Urothelium cell line (cell line): Measurements from ENCODE around the gene XXYLT1.

Source experiments
- DNase-seq: peaks from one replicate; pipeline ENCODE4 v3.0.0; 2011; ENCODE audit warnings: low spot score, mixed read lengths
- FAIRE-seq: peaks from 2 replicates; lab custom pipeline; 2011; peaks lifted over from hg19 to GRCh38; lab: Jason Lieb, UNC

XXYLT1 gene

DNA sequence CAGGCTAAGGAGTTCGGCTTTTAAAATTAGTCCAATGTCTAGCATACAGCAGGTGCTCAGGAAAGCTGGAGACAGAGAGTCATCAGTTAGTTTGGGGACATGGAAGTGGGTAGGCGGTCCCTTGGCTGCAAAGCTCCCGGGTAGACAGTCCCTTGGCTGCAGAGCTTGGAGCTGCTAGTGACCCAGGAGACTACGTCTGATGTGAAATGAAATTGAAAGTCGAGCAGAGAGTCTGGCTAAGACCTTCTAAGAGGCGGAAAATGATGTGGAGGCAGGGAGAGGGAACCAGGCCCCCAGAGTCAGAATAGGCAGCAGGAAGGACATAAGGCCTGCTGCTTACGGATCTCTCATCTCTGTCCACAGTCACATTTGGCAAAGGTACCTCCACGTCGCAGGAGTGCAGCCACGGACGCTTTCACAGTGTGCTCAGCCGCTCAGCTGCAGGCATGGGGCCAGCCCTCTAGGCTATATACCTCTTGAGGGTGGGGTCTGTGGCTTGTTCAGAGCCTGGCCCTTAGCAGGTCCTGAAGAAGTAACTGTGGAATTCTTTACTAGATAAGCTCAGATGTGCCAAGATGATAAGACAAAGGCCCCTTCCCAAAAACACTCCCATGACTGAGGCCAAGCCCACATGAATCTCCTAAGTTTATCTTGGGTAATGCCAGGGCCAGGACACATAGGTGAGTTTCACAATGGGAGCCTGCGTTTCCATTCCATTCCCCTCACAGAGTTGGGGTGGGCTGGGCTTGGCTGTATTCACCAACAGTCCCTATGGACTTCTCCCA lies 131.7 kb downstream of the XXYLT1 start:
- no peak for FAIRE-seq
- DNase-seq = no peak

DNA sequence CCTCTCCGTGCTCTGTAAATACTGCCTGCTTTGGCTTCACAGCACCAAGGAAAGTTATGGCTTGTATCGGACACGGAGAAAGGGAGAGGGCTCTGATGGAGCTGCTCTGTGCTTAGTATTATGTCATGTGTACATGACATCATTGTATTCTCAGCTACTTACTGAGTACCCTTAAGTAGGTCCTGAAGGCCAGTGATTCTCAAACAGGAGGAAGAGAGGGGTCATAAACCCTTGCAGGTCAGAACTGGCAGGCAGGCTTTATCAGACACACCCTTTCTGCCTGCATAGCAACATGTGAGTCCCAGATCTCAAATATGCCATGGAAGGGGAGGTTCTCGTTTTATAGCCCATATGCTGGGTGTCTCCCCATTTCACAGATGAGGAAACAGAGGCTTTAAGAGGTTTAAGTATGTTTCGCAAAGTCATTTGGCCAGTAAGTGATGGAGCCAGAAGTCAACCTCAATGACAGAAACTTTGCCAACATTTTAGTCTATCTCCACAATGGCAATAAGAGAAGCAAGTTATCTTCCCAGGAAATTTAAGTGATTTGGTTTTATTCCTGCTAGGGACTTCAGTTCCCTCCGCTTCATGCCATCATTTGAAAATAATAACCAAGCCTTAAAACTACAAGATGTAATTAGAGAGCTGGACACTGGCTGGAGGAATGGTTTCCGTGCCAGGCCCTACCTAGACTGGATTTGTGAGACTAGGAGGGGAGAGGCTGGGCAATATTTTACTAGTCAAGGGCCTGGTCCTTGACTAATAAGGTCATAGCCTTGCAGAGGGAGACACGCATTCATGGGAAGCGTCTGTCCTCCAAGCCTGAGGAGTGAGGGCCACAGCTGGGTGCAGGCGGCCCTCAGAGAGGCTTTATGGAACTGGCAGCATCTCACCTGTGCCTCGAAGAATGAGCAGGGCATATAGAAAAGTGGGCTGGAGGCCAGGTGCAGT lies 133.0 kb downstream of the XXYLT1 start:
- no peak for FAIRE-seq

DNA sequence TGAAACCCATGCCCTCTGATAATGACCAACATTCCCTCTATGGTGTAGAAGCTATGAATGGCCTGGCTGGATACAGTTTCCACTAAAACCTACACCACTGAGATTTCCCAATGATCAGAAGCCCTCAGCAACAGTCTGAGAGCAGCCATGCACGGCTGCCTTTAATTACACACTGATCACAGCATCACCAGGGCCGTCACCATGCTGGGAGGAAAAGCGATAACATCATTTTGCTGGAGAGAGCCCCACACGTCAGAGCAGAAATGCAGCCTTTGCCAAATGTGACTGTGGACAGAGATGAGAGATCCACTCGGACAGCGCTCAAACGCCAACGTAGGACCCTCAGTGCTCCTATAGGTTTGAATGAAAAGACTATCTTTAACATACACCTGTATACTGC lies 135.0 kb downstream of the XXYLT1 start:
- FAIRE-seq (no peak), DNase-seq (no peak)

More for the DNA sequence above, 133.0 kb downstream of the XXYLT1 start:
- no peak for DNase-seq

DNA sequence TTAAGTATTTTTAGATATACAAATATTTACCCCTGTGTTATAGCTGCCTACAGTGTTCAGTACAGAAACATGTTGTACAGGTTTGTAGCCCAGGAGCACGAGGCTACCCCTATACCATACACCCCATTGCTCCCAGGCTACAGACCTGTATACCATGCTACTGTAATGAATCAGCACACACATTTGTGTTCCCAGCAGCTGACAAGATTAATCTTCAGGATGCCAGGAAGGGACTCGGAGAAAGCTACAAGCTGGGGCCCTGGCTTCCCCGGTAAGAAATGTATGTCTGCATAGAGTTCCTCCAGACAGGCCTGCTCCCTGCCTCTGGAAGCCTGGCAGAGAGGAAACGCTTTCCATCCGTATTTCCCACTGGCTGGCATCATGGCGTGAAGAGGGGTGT lies 136.5 kb downstream of the XXYLT1 start:
- FAIRE-seq = no peak

DNA sequence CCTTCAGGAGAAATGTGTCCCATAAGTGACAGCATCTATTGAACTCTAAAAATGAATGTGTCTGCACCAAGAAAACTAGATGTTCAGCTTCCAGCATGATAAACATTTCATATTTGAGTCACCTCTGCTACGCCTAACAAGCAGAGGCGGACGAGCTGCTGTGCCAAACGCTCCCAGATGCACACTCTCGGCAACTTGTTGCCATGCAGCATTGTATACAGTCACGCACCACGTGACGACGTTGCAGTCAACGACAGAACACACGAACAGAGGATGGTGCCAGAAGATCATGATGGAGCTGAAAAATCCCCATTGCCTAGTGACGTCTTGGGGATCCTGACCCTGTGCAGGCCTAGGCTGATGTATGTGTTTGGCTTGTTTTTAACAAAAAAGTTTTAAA lies 137.5 kb downstream of the XXYLT1 start:
- no peak for FAIRE-seq
- no peak for DNase-seq

More for the DNA sequence above, 136.5 kb downstream of the XXYLT1 start:
- DNase-seq = no peak

DNA sequence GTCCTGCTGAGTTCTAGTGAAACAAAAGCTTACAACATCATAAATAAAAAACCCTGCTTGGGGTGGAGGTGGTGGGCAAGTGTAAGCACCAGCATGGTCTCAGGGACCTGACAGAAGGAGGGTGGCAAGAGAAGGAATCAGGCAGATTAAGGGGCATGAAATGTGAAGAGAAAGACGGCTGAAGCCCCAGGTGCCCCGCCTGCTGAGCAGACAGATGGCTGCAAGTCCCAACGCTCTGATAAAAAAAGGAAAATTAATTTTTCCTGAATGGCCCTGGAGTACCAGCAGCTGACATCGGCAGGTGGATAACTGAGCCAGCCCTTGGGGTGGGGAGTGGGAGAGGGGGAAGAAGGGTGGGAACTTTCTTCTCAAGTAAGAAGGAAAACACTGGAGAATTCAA lies 137.9 kb downstream of the XXYLT1 start:
- FAIRE-seq (no peak), DNase-seq (no peak)

DNA sequence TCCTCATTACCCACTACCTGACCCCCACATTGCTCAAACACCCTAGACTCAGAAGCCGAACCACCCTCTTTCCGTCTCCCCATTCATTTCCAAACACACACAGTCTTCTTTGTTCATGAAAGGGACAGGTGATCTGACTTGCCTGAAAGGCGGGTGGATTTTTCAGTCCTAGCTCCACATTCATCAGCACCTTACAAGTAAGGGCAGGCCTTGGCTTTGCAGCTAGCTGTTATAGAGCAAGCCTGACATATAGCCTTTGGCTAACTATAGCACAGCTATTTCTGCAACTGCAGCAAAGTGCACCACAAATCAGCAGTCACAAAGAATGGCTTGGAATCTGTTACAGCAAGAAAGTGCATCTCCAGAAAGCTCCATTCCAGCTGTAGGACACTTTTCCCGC lies 139.8 kb downstream of the XXYLT1 start:
- no peak for FAIRE-seq

DNA sequence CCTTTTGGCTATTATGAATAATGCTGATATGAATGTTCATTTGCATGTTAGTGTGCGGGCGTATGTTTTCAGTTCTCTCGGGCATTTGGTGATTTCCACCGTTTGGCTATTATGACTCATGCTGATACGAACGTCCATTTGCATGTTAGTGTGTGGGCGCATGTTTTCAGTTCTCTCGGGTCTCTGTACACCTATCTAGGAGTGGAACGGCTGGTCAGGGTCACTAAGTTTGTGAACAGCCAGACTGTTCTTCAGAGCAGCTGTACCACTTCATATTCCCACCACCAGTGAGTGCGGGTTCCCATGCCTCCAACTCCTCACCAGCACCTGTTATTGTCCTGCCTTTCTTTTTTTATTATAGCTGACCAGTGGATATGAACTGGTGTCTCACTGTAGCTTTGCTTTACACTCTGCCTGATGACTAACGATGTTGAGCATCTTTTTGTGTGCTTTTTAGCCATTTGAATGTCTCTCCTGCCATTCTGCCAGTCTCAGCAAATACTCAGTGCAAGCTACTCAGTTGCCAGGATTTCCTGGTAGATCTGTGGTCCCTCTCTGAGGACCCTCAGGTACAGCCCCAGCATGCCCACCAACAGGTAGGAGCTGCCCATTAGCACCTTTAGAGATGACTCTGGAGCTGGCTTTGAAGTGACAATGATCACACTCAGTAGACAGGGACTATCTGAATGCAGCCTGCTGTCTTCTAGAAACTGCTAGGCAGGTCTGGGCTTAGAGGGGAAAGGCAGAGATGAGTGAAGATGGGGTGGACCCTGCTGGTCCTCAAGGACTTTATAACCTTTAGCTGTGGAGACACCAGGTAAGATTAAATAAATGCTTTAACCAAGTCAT lies 141.1 kb downstream of the XXYLT1 start:
- FAIRE-seq (no peak), DNase-seq (no peak)

More for the DNA sequence above, 139.8 kb downstream of the XXYLT1 start:
- no peak for DNase-seq

DNA sequence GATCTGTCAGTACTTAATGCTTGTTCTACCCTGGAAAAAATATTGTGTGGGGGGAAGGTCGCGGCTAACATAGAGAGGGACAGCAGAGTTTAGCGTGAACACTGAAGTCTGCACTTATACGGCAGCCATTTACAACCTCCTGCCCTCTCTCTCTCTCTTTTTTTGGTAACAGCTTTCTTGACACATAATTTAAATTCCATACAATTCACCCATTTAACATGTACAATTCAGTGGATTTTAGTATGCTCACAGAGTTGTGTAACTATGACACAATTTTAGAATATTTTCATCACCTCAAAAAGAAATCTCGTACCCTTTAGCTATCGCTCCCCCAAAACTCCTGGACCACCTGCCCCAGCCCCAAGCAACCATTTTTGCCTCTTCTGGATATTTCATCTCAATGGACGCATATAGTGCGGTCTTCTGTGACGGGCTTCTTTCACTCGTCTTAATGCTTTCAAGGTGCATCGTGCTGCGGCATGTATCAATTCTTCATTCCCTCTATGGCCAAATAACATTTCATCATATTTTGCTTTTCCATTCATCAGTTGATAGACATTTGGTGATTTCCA lies 141.8 kb downstream of the XXYLT1 start:
- no peak for DNase-seq
- FAIRE-seq = no peak

DNA sequence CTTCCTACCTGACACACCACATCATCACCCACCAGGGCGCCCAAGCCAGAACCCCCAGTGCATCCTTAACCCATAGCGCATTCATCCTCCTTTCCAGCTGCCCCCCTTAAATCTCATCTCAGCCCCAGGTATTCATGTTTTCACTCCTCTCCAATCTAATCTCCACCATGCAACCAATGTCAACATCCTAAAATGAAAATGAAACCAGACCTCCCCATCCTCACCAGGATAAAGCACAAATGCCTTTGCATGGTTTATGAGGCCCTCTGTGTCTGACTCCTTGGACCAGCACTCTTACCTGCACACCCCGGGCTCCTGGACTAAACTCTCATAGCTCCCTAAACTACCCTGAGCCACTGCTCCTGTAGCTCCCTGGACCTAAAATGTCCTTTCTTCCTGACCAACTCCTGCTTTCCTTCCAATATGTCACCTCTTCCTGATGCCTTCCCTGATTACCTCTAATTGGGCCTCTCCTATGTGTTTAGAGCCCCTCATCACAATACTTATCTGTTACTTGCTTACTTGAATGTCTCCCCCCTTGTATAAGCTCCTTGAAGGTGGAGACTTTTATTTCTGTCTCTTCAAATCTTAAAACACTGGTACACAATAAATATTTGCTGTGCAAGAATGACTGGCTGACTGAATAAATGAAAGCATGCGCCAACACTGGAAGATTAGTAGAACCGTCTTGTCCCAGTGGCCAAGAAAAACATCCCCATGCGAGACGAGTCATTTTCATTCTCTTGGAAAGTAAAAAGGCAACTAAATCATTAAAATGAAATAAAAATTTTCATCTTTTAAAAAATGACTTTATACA lies 142.5 kb downstream of the XXYLT1 start:
- FAIRE-seq (no peak), DNase-seq (no peak)

DNA sequence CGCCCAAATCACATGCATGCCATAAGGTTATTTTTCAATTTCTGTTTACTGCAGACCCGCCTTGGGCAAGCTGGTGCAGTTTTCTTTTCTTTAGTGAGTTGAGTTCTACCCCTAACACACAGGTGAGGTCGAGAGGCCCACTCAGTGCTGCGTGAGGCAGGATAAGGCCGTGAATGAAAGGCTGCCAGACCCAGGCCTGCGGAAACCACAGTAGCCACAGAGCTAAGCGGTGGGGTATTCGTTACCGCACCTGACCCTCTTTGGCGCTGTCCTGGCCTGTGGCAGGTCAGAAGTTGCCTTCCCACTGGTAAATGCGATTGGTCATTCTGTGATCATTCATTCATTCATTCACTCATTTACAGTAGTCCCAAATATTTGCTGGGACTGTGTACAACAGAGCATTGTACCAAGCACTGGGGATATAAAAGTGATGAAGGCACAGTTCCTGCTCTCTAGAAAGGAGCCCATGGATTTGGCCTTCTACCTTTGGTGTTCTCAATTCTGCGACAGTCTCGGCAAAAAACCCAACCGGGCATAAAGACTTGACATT lies 144.8 kb downstream of the XXYLT1 start:
- no peak for DNase-seq
- no peak for FAIRE-seq

DNA sequence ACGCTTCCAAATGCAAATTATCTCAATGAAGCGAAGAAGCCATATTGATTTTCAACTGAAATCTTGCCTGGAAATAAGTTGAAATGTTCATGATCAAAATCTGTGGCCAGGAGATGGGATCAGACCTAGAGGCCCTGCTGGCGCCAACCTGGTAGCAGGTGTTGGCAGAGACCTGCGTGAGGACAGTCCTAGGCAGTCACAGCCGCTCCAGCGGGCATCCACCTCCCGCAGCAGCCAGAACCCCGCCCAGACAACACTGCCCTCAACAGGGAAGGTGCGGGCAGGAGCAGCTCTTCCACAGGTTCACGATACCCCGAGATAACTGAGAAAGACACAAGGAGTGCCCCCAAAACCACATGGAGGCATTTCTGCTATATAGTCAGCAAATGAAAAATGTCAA lies 145.3 kb downstream of the XXYLT1 start:
- FAIRE-seq = no peak

DNA sequence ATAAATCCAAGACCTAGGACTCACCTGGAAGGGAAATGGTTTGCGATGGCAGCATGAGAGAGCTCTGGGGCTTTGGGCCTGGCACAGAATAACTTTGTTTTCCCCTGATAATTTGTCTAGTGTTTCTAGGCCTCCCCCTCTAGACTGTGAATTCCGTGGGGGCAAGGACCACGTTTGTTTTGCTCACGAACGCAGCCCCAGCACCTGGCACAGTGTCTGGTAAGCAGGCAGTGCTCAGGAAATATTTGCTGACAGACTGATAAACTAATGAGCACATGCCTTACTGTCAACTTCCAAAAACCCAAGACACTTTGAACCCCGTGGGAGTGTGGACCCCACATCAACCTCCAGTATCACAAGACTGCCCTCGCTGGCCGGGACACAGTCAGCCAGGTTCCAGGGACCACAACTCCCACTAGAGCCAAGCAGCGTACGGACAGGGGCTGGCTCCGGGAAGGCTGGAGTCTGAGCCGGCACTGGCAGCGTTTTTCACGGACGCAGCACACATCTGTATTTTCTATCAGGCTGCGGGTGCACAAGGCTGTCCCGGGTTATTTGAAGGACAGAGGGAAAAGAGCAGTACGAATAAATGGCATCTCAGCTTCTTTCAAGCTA lies 146.5 kb downstream of the XXYLT1 start:
- no peak for DNase-seq
- FAIRE-seq = no peak

More for the DNA sequence above, 145.3 kb downstream of the XXYLT1 start:
- DNase-seq = no peak

DNA sequence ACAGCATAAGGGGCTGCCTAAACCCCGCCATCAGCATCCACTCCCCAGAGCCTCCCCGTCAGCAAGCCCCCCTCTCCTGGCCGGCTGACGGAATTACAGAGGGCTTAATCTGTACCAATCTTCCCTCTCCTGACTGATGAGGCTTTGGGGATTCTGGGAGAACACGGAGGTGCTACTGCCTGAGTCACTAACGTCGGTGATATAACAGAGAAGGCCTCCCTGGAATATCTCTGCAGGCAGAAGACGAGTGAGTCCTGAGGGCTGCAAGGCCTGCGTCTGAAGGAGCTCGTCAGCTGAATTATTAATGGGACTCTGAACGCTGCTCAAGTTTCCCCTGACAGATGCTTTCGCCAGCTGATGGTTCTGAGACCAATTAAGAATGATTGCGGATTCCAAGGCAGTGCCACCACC lies 147.7 kb downstream of the XXYLT1 start:
- FAIRE-seq (no peak), DNase-seq (peak; percentile 24)

DNA sequence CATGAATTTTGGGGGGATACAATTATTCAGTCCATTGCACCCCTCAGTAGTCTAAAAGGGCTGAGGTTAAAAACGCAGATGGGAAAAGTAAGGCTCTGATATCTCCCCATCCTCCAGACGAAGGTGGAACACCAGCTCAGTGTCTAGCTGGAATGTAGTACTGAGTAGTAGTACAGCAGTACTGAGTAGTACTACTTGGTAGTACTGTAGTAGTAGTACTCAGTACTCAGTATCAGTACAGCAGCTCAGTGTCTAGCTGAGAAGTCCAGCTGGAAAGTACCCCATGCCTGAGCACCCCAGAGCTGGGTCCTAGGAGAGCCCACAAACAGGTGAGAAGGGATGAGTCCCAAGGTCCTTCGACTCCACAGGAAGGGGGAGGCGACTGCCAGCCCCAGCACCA lies 148.7 kb downstream of the XXYLT1 start:
- FAIRE-seq = no peak

DNA sequence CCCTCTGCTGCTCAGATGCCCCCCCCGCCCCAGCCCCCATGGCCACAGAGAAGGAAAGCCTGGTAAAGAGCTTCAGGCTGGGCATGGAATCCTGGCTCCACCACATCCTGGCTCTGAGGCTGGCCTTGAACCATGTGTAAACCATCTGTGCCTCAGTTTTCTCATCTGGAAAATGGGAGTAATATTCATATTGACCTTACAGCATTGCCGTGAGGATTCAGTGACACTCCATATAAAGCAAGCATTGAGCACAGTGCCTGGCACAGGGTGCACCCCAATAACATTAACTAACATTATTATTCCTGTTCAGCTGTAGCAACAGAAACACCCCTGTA lies 150.7 kb downstream of the XXYLT1 start:
- no peak for FAIRE-seq
- no peak for DNase-seq

More for the DNA sequence above, 148.7 kb downstream of the XXYLT1 start:
- no peak for DNase-seq

DNA sequence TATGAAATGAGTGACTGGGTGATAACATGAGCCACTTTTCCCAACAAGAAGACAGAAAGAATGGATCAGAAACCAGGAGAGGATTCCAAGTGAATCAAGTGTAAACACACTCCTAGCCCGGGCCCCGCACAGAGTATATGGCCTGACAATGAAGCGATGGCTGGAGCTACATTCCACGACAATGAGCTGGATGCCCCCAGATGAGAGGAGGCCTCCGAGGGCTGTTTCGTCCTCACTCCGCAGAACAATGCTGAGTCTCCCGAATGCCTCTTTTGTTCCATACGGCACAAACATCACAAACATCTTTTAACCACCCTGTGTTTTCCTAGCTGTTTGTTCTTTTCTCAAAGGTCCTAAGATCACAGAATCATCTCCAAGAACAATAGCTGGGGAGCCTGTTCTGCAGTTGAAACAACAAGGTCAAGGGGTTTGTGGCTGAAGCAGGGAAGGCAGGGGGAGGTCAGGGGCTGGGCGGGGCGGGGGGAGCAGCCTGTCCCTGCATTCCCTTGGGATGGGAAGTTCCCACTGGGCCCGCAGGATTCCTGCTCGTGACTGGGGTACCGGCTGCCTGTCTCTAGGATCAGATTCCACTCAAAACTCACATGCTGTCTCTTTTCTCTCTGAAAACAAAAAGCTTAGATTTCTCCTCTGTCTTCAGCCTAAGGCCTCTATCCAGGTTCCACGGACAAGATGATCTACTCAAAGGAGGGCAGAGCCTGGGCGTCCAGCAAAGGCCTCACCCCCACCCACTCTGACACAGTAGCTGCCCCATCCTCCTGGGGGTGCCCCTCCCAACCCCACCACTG lies 151.3 kb downstream of the XXYLT1 start:
- DNase-seq = peak; percentile 79
- no peak for FAIRE-seq

DNA sequence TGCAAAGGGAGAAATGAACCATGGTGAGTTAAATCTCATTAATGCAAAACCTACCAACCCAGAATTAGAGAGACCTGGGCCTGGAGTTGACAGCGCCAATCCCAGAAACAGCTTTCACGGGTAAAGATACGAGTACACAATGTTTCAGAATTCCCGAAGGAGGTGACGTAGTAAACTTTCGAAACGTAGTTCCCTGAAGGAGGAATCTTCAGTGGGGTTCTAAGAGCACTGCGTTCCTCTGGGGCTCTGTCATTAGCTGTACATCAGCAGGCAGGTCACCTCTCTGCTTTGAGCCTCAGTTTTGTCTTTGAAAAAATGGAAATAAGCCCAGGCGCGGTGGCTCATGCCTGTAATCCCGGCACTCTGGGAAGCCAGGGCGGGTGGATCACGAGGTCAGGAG lies 152.3 kb downstream of the XXYLT1 start:
- FAIRE-seq = no peak

More for the DNA sequence above, 152.3 kb downstream of the XXYLT1 start:
- no peak for DNase-seq
